HG03571 (cell line): ENCODE results near the gene TPK1.

ENCODE experiments used
- ATAC-seq: cut with Tn5 transposase; IDR thresholded peaks from one replicate; pipeline ENCODE4 v1.9.1; 2021; ENCODE audit not compliant: unreplicated experiment

The TPK1 gene

DNA sequence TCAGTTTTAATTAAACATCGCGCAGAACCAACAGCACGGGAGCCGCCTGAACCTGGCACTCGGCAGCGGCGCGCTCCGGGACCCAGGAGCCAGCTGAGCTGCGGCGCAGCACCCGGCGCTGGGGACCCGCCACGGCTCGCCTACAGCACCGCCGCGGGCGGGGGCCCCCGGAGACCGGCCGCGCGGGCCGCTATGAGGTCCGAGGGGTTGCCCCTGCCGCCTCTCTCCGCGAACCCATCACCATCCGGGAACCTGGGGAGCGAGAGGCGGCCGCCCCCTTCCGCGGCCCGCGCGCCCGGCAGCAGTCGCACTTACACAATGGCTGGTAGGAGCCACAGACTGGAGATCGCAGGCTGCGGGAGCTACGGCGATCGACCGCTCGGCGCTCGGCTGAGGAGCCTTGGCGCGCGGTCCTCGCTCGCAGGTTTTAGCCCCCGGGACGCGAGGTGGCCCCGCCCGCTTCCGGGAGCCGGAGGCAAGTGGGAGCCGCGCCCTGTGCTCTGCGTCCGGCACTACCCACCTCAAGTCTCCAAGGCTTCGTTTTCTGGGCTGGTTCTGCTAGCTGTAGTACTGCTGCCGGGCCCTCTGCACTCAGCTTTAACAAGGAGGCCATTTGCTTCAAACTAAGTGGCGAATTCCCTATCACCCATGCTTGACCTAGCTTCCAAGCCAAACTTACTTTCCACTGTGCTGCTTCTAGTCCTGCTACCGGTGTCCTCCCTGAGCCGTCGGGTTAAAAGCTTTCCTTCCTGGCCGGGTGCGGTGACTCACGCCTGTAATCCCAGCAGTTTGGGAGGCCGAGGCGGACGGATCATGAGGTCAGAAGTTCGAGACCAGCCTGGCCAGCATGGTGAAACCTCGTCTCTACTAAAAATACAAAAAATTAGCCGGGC, at the start of gene TPK1:
Gene TPK1, minus strand, starts transcription at position 402 of the 893 bp plus-strand sequence. CDS start 451 bp downstream, outside the sequence.
- ATAC-seq = peak; percentile 93

DNA sequence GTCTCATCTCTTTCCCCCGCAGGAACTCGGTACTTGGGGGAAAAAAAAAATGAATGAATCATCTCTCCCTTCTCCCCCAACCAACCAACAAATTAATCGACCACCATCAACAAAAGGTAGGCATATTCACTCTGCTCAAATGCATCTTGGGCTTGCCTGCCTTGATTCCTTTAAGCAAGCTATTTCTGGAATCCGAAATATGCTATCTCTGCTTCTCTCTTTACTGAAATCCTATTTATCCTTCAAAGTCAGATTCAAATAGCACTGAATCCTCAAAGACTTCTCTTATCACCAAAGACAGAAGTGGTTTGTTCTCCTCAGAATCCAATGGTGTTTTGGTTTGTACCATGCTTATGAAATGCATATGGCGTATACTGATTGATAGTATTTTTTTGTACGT, 49.6 kb upstream of the TPK1 start:
- no peak for ATAC-seq

- no peak for ATAC-seq
Observed at GRCh38 chr7:144884896-144885295, 49.0 kb upstream of the TPK1 start.

GRCh38 chr7:144873316-144873845, 37.5 kb upstream of the TPK1 start:
- no peak for ATAC-seq

DNA sequence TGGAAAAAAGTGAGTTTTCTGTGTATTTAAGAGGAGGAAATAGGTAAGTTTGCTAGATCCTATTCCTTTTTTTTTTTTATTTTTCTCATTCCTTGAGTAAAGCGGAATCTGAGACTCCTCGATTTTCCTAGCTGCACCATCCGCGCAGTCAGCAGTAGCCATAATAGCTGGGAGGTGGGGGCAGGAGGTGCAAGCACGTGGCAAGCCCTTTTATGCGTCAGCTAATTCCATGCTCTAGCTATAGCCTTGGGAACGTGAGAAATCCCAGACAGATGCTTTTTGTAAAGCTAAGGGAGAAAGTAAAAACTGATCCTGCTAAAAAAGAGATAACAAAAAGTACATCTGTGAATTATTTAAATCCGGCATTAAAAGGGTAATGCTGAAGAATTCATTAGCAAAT, 33.2 kb upstream of the TPK1 start:
- no peak for ATAC-seq

- no peak for ATAC-seq
Observed at GRCh38 chr7:144866189-144866588, 30.3 kb upstream of the TPK1 start.

DNA sequence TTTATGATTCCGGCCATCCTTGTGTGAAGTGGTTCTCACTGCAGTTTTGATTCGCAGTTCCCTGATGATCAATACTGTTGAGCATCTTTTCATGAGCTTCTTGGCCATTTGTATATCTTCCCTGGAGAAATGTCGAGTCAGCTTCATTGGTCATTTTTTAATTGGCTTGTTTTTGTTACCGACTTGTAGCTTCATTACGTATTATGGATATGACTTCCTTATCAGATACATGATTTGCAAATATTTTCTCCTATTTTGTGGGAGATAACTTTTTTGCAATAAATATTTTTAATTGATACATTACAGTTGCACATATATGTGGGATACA, 27.4 kb upstream of the TPK1 start:
- no peak for ATAC-seq

GRCh38 chr7:144862612-144863319, 26.9 kb upstream of the TPK1 start:
- no peak for ATAC-seq

DNA sequence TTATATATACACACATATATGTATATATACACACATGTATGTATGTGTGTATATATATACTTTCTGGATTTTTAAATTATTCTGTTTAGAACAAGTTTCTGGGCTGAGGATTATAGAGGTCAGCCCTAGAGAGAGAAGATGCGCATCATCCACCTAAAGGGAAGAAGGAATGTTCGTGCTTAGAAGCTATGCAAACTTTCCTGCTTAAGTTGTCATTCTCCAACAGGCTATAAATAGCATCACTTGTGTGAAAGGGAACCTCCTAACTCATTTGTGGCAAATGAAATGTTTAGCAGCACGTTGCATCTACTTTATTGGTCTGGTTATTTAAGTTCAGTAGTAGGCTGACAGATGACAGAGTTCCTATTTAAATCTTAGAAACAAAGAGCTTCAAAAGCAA, 23.9 kb upstream of the TPK1 start:
- ATAC-seq = no peak

DNA sequence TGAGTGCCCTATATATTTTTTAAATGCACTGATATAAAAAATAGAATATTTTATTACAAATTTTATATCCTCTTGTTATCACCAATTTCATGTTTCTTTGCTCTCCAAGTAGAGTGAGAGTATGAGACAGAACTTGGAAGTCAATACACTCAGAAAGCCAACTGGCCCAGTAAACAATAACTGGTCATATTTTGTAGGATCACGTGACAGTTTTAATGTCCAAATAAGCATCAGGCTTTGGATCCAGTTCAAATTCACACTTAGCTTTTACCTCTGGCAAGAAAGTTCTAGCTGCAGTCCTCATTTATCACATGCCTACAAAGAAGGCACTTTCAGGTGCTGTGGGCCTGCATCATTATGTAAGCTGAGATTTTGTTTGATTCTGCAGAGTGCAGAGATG, 21.6 kb upstream of the TPK1 start:
- ATAC-seq = no peak

DNA sequence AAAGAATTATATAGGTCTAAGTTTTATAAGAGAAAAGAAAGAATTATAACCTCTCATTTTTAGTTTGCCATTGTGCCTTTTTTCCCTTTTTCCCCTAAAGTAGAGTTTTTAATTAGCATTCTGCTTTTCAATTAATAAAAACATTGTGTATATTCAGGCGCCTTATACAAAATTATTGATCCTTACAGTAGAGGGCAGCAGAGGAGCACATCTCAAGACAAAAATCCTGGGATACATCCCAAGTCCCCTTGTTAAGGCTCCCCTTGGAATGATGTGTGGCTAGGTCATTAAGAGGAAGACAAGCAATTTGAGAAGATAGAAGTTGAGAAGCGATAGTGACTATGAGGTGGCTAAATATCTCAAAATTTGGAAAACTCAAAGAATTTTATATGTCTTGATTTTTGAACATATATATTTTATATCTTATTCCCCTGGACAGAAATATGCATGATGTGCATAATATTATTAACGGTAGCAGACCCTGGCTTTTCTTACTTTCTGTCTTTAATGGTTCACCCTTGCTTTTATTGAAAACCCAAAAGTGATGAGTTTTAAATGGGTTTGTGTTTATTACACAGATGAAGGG, 19.1 kb upstream of the TPK1 start:
- ATAC-seq = no peak

DNA sequence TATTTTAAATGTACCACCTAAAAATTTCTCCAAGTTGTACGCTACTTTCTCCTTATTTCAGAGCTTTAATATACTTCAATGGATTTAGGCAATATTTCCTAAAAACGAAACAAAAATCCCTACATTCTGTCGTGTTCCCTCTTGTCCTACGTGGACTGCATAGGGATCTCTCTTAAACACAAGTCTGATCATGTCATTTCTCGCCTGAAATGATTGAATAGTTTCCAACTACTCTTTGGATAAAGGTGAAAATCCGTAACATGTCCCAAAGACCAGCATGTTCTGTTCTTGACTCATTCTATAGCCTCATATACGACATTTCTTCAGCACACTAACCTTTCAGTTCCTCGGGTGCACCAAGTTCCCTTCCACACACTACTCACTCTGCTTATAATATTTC, 17.7 kb upstream of the TPK1 start:
- ATAC-seq = no peak

DNA sequence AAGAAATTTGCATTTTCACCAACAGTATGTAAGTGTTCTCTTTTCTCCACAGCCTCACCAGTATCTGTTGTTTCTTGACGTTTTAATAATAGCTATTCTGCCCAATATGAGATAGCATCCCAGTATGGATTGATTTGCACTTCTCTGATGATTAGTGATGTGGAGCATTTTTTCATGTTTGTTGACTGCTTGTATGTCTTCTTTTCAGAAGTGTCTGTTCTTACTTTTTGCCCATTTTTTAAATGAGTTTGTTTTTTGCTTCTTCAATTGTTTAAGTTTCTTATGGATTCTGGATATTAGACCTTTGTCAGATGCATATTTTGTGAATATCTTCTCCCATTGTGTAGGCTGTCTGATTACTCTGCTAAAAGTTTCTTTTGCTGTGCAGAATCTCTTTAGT, 12.2 kb upstream of the TPK1 start:
- no peak for ATAC-seq

GRCh38 chr7:144842377-144842851, 6.6 kb upstream of the TPK1 start:
- ATAC-seq = peak; percentile 96

GRCh38 chr7:144836545-144836842, 641 bp upstream of the TPK1 start:
- no peak for ATAC-seq

- peak; percentile 18 for ATAC-seq
Observed at GRCh38 chr7:144835155-144835611, 670 bp downstream of the TPK1 start.

DNA sequence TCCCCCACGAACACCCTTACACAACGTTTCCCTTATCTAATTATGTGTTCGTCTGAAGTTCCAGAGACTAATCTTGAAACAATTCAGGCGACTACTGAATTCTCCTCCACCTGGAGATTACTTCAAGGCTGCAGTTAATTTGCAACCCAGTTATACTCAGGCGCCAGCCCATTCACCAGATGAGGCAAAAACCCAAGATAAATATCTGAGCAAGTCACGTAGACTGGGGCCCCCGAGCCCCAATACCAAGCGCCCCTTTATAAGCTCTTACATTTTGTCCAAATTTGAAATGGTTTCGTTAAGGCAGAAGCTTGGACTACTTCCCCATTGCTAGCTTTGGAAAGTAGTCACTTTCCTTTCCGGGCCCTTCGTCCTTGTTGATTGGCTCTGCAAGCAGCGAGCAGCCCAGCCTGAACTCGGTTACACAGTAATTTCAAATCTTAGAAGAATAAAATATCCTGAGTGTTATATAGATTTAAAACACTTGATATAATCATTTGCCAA, 1.2 kb downstream of the TPK1 start:
- ATAC-seq = peak; percentile 25

- ATAC-seq = no peak
Observed at GRCh38 chr7:144830811-144831210, 5.0 kb downstream of the TPK1 start.

DNA sequence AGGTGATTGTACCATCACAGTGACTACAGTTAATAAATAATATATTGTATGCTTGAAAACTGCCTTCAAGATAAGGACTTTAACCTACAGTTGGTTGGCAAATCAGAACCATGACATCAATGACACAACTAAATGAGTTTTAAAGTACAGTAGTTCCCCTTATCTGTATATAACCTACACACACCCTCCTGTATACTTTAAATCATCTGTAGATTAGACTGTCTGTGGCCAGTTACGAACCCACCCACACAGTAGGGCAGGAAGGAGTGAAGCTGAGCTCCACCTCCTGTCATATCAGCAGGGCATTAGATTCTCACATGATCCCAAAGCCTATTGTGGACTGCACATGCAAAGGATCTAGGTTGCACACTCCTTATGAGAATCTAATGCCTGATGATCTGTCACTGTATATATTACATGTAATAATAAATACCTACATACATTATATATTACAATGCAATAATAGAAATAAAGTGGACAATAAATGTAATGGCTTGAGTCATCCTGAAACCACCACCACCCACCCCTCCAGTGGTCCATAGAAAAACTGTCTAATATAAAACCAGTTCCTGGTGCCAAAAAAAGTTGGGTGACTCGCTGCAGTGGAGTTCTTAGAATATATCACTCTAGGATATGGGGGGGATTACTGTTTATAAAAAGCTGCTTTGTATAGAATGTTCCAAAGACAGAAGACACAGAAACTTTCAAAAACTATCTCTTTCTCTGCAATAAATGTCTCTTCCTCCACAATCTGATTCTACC, 5.6 kb downstream of the TPK1 start:
- no peak for ATAC-seq

DNA sequence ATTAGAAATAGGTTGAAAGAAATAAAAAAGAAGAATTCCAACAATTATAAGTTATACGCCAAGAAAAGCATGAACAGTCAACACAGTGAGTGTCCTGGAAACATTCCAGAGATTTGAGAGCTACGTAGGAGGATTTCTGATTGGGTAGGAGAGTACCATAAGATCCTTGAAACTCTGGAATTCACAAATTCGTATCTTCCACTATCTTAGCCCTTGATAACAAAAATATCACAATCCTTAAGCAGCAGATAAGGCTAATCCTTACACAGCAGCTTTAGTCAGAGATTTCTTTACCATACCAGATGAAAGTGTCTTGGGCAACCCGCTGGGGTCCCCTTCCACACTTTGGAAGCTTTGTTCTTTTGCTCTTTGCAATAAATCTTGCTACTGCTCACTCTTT, 8.2 kb downstream of the TPK1 start:
- no peak for ATAC-seq

GRCh38 chr7:144826208-144826607, 9.6 kb downstream of the TPK1 start:
- ATAC-seq = no peak
